HG02885 (cell line): ENCODE measurements around the gene SGO1.

Source experiments
- ATAC-seq: cut with Tn5 transposase; IDR thresholded peaks from one replicate; pipeline ENCODE4 v1.9.1; 2021; ENCODE audit warnings: mild to moderate bottlenecking; ENCODE audit not compliant: unreplicated experiment, poor library complexity

SGO1 gene

DNA sequence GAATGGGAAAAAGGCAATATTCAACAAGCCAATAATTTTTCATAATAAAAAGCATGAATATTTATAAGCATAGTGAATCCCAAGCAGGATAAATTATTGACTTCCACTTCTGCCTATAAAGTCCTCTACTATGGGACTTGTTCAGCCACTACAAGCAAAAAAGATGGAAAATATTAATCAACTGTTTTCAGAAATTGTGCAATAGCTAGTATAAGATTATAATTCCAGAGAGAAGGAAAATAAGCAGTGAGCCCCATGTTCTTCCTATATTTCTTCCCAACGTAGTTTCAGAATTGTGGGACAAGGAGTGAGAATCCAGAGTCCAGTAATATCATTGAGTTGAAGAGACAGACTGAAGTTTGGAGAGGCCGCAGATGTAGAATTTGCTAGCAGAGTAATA is 24.3 kb downstream of the SGO1 start:
- ATAC-seq: no peak

- ATAC-seq: no peak
These were observed 25.8 kb downstream of the SGO1 start for GRCh38 chr3:20160230-20160629.

GRCh38 chr3:20154928-20155327 is 31.1 kb downstream of the SGO1 start:
- peak; percentile 80 for ATAC-seq

DNA sequence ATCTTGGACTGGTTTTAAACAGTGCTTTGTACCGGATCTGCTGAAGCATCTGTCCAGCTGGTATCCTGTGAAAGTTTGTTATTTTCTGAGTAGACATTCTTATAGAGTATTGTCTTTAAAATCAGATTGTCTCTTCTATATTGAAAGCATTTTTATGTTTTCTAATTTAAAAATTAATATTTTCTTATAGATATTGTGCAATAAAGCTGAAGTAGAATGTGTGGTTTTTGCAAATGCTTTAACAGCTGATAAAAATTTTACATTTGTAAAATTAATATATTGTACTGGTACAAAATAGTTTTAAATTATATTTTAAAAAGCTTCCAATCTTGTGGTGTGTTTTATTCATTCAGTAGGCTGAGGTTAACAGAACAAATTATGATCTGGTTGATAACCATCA is 31.9 kb downstream of the SGO1 start:
- ATAC-seq: no peak

GRCh38 chr3:20148466-20148865 is 37.5 kb downstream of the SGO1 start:
- no peak for ATAC-seq

DNA sequence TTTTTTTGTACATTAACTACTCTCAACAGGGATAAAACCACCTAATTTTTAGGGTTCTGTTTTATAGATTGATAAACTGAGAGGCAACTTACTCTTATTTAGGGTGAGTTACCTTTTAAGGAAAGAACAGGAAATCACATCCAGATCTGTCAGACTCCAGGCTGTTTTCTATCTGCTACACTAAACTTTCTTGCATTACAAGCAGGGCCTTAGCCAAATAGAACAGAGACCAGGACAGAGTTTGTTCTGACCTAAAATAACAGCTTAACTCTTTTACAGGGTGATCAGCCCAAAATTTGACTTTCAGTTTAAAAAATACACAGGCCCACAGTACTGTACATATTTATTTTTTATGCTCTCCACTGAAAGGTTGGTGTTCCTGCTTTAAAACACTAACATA is 38.6 kb downstream of the SGO1 start:
- no peak for ATAC-seq

DNA sequence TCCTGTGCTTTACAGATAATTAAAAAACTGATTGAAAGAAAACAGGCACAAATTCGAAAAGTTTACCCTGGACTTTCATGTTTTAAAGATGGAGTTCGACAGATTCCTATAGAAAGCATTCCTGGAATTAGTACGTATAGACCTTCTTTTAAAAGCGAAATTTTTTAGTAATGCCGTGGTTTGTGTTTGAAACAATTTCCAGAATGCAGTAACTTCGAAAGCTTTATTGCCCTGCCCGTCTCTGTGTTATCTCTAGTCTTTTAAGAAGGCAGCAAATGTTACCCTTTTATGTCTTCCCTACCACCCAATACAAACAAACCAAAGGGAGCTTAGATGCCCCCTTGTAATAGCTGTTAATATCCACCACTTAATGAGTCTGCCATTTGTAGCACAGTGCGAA is 39.7 kb downstream of the SGO1 start:
- ATAC-seq: no peak

- ATAC-seq: no peak
These were observed 40.1 kb downstream of the SGO1 start for GRCh38 chr3:20145874-20146273.

GRCh38 chr3:20143519-20143918 is 42.5 kb downstream of the SGO1 start:
- no peak for ATAC-seq

DNA sequence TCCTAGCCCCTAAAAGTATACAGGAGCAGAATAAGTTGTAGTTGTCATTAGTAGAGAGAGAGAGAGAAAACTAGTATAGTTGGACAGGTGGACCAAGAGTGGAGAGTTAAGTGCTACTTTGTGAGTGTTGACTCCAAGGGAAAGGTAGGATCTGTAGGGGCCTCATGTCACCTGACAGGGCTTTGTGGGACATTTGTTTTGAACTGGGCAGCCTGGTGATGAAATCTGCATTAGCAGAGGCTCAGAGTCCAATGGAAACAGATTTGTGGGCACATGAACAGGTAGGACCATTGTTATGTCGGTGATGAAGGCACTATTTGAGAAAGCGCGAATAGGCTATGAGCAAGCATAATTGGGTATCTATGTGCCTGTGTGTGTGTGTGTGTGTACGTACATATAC is 43.5 kb downstream of the SGO1 start:
- ATAC-seq: no peak

- no peak for ATAC-seq
These were observed 44.2 kb downstream of the SGO1 start for GRCh38 chr3:20141851-20142250.

GRCh38 chr3:20141316-20141715 is 44.7 kb downstream of the SGO1 start:
- ATAC-seq: no peak

GRCh38 chr3:20140881-20141280 is 45.1 kb downstream of the SGO1 start:
- ATAC-seq: no peak

DNA sequence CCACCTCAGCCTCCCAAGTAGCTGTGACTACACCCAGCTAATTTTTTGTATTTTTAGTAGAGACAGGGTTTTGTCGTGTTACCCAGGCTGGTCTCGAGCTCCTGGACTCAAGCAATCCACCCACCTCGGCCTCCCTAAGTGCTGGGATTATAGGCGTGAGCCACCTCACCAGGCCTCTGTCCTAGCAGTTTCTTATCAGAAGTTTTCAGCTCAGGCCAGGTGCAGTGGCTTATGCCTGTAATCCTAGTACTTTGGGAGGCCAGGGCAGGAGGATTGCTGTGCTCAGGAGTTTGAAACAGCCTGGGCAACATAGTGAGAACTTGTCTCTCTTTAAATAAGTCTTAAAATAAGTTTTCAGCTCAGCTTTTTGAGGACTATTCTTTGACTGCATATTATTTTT is 48.4 kb downstream of the SGO1 start:
- ATAC-seq: no peak

- no peak for ATAC-seq
These were observed 49.8 kb downstream of the SGO1 start for GRCh38 chr3:20136231-20136630.

GRCh38 chr3:20130106-20130505 is 55.9 kb downstream of the SGO1 start:
- no peak for ATAC-seq

GRCh38 chr3:20128358-20128757 is 57.6 kb downstream of the SGO1 start:
- no peak for ATAC-seq

- peak; percentile 100 for ATAC-seq
These were observed 60.1 kb downstream of the SGO1 start for GRCh38 chr3:20125897-20126296.

GRCh38 chr3:20125289-20125688 is 60.7 kb downstream of the SGO1 start:
- no peak for ATAC-seq

DNA sequence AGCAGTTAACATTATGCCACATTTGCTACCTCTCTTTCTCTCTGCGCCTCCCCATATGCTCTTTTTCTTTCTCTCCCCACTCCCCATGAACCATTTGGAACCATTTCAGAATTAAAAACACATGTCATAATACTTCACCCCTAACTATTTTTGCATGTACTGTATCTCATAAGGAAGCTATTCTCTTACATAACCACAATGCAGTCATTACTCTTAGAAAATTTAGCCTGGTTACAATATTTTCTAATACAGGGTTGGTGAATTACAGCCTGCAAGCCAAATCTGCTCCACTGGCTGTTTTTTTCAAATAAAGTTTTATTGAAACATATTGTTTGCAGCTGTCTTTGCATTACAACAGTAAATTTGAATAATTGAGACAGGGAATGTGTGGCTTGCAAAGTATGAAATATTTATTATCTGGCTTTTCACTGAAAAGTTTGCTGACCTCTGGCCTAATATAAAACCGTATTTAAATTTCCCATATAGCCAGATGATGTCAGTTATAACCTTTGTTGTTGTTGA is 62.8 kb downstream of the SGO1 start:
- no peak for ATAC-seq

- ATAC-seq: no peak
These were observed 64.9 kb downstream of the SGO1 start for GRCh38 chr3:20121088-20121487.
